ENCODE measurements around the gene OPCML.

Gene OPCML

GRCh38 chr11:133425245-133425644, 107.1 kb downstream of the OPCML start:
- ChIA-PET CTCF (interaction anchor here (1.6 to 2.0 kb wide), 2 partner anchors 14 to 16 kb away, joined by 4 to 6 read pairs; no protein-coding TSS in a partner anchor), POLR2A (no interaction called here)
- DNase-seq (ENCODE audit: extremely low spot score), result no peak
- no peak for TF ChIP-seq CTCF (IDR thresholded peaks at IDR 0.05; ENCODE audit: control extremely low read depth, extremely low read depth, low read depth, missing control alignments)

DNA sequence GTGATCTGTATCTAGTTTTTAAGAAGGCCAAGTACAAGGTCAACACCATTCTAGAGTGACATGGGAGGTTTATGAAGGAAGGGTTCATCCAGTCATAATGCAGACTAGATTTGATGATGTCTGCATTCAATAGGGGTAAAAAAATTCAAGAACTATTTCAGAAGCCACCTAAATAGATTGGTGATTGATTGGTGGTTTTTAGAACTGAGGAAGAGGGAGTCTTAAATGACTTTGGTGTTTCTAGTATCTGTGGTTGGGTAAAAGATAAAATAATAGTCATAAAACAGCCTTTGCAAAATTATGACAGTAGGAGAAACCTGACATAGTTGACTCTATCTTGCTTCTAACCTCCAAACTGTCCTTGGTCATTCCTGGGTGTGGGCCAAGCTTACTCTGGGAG, 114.1 kb downstream of the OPCML start:
- no peak for TF ChIP-seq CTCF (IDR thresholded peaks at IDR 0.05; ENCODE audit: control extremely low read depth, extremely low read depth, low read depth, missing control alignments)
- no peak for DNase-seq (ENCODE audit: extremely low spot score)
- CTCF ChIA-PET, result no interaction called here
- POLR2A ChIA-PET, result no interaction called here

DNA sequence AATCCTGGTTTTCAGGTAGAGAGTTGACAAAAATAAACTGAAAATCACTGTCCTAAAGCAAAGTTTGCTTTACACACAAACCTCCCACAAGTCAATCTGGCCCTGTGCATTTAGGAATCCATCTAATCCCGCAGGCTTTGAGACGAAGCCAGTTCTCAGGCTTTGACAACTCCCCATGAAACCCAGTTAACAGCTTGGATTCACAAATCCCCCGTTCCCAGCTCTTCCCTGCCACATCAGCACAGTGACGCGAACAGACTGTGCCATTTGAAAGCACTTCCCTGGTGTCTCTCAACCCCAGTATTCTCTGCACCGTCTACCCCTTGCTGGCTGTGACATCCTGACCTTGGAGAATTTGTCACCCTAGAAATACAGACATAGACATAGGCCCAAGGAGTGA, 117.8 kb downstream of the OPCML start:
- CTCF ChIA-PET, result no interaction called here
- no peak for DNase-seq (ENCODE audit: extremely low spot score)
- TF ChIP-seq CTCF (IDR thresholded peaks at IDR 0.05; ENCODE audit: control extremely low read depth, extremely low read depth, low read depth, missing control alignments), result no peak
- POLR2A ChIA-PET, result no interaction called here

DNA sequence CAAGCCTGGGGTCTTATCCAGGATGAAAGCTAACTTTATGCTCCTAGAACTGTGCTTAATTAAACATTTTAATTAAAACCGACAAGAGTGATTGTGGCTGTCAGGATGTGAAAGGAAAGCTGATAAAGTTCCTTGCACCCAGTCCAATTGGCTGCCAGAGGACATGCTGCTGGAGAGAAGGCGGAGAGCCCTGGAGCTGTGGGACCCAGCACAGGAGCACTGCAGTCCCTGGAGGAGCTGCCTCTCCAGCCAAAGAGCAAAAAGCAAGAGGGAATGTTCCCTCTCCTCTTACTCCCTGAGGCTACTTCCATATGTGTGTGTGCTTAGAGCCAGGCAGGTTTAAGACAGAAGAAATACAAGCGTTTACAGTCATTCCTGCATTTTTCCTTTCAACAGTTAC, 118.6 kb downstream of the OPCML start:
- POLR2A ChIA-PET, result no interaction called here

GRCh38 chr11:133409799-133410198, 122.5 kb downstream of the OPCML start:
- POLR2A ChIA-PET, result no interaction called here
- no peak for DNase-seq (ENCODE audit: extremely low spot score)
- no peak for TF ChIP-seq CTCF (IDR thresholded peaks at IDR 0.05; ENCODE audit: control extremely low read depth, extremely low read depth, low read depth, missing control alignments)
- CTCF ChIA-PET, result interaction anchor here (1.3 to 1.7 kb wide), 4 partner anchors 15 to 276 kb away, joined by 5 to 6 read pairs (median 5); no protein-coding TSS in a partner anchor

More for the DNA sequence above, 118.6 kb downstream of the OPCML start:
- no peak for TF ChIP-seq CTCF (IDR thresholded peaks at IDR 0.05; ENCODE audit: control extremely low read depth, extremely low read depth, low read depth, missing control alignments)
- no peak for DNase-seq (ENCODE audit: extremely low spot score)
- CTCF ChIA-PET, result no interaction called here

- no peak for DNase-seq (ENCODE audit: extremely low spot score)
- no peak for TF ChIP-seq CTCF (IDR thresholded peaks at IDR 0.05; ENCODE audit: control extremely low read depth, extremely low read depth, low read depth, missing control alignments)
- ChIA-PET CTCF (interaction anchor here (1.1 to 1.7 kb wide), 5 partner anchors 16 to 275 kb away, joined by 3 to 6 read pairs (median 5); no protein-coding TSS in a partner anchor), POLR2A (no interaction called here)
Measured at GRCh38 chr11:133408936-133409335, 123.4 kb downstream of the OPCML start.

DNA sequence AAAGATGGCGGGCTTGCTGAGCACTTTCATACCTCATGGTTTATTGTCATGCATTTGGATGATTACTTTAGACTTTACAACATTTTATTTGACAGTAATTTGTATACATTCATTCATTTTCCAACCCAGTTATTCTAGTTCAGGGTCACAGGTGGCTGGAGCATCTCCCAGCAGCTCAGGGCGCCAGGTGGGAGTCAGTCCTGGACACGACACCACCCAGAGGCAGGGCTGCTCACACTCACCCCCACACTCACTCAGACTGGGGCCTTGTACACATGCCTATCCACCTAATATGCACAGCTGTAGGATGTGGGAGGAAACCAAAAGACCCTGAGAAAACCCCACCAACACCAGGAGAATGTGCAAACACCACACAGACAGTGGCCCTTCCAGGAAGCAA, 123.9 kb downstream of the OPCML start:
- no peak for DNase-seq (ENCODE audit: extremely low spot score)
- TF ChIP-seq CTCF (IDR thresholded peaks at IDR 0.05; ENCODE audit: control extremely low read depth, extremely low read depth, low read depth, missing control alignments), result no peak
- CTCF ChIA-PET, result interaction anchor here (1.1 to 1.7 kb wide), 3 partner anchors 15 to 275 kb away, joined by 3 to 6 read pairs (median 5); no protein-coding TSS in a partner anchor
- POLR2A ChIA-PET, result no interaction called here
